Right atrium auricular region (tissue), 2 donors: ENCODE measurements around the gene CST5. TPM values are rescaled to one million over a fixed set of nuclear protein-coding genes. Genes with fewer than 3 reads are reported as not detected.

Experiments used
- DNase-seq: peaks from one replicate; pipeline ENCODE4 v3.0.0-alpha.2; 2019; ENCODE audit warnings: low spot score
- H3K27ac ChIP-seq, 2 donors: fragments of 200-600 bp; sonication (generic); 1 replicate in 1 of 2; 2 replicates in 1 of 2; pipeline ENCODE4 v1.5.1; 2016 to 2019
- H3K27me3 ChIP-seq, 2 donors: fragments of 200-600 bp; sonication (generic); one replicate each; pipeline versions ENCODE4 v1.5.1 to v1.6.0; 2017 to 2019
- H3K36me3 ChIP-seq: fragments of 200-600 bp; sonication (generic); one replicate; pipeline ENCODE4 v1.5.1; 2016
- H3K4me1 ChIP-seq, 2 donors: fragments of 200-600 bp; sonication (generic); one replicate each; pipeline versions ENCODE4 v1.5.1 to v1.6.0; 2017 to 2019
- H3K4me3 ChIP-seq, 2 donors: fragments of 200-600 bp; sonication (generic); 1 replicate in 1 of 2; 2 replicates in 1 of 2; pipeline ENCODE4 v1.5.1; 2017 to 2019; ENCODE audit warnings: mild to moderate bottlenecking in 1 of 2, moderate library complexity in 1 of 2
- H3K9me3 ChIP-seq, 2 donors: fragments of 200-600 bp; sonication (generic); one replicate each; pipeline ENCODE4 v1.5.1; 2019
- total RNA-seq, 2 donors: library from RNA; depleted of rRNA; stranded (reverse); fragments of >200 nt; gene quantifications; one replicate each; pipeline ENCODE4 v1.1.0, GENCODE V29; 2016
- TF ChIP-seq, protein P1 (sequence below), 2 donors: fragments of 200-600 bp; sonication (generic); IDR thresholded peaks; one replicate each; pipeline ENCODE4 v1.5.1; 2019; ENCODE audit warnings: antibody characterized with exemption in 2 of 2

Gene CST5
- total RNA-seq, 2 donors from 2014 or later = not detected

DNA sequence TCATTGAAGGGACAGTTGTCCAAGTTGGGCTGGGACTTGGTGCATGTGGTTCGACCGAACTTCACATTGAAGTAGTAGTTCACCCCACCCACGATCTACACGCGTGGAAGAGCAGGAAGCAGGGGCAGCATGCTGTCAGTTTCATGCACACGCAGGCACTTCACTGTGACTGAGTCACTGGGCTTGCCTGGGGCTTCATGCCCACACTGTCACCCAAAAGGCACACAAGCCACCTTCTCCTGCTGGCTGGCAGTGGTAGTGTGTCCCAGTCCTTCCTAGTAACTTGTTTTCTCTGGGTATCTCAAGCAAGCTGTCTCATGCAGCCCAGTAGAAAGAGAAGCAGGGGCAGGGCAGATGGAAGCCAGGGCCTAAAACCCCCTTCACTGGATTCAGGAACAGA, 2.0 kb downstream of the CST5 start:
- no peaks in the 10 kb centered on the region for H3K4me1 ChIP-seq
- H3K36me3 ChIP-seq = no peaks in the 10 kb centered on the region
- H3K27ac ChIP-seq = no peak overlapping the region
- TF ChIP-seq, protein P1, sequence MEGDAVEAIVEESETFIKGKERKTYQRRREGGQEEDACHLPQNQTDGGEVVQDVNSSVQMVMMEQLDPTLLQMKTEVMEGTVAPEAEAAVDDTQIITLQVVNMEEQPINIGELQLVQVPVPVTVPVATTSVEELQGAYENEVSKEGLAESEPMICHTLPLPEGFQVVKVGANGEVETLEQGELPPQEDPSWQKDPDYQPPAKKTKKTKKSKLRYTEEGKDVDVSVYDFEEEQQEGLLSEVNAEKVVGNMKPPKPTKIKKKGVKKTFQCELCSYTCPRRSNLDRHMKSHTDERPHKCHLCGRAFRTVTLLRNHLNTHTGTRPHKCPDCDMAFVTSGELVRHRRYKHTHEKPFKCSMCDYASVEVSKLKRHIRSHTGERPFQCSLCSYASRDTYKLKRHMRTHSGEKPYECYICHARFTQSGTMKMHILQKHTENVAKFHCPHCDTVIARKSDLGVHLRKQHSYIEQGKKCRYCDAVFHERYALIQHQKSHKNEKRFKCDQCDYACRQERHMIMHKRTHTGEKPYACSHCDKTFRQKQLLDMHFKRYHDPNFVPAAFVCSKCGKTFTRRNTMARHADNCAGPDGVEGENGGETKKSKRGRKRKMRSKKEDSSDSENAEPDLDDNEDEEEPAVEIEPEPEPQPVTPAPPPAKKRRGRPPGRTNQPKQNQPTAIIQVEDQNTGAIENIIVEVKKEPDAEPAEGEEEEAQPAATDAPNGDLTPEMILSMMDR (IDR thresholded peaks at IDR 0.05) = no peak
- H3K27me3 ChIP-seq = no peaks in the 10 kb centered on the region
- no peak for DNase-seq
- H3K9me3 ChIP-seq = no peaks in the 10 kb centered on the region
- no peak overlapping the region for H3K4me3 ChIP-seq

DNA sequence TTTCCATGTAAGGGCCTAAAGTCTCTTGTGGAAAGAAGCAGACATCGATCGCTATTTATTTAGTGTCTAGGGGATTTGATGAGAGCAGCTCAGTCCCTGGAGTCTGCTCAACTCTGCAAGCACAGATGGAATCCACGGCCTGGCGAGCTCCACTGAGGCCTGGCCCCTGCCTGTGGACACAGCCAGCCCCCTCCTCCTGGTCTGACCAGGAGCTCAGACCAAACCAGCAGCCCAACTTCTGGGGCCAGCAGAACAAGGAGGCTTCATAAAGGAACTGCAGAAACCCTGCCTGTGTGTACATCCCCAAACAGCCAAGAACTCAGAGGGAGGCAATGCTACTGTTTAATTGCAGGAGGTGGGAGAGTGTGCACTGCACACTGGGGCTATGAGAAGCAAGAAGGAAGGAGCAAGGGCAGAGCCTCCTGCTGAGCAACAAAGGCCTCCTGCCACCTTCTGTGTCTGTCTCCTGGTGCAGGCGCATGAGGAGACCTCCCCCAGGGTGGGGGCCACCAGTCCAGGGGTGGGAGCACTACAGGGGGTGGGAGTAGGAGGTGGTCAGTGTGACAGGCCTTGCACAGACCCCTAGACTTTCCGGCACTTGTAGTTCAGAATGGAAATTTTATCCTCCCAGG, 3.8 kb downstream of the CST5 start:
- Histone ChIP-seq H3K36me3 (no peaks in the 10 kb centered on the region), H3K9me3 (no peaks in the 10 kb centered on the region), H3K27me3 (peaks cover 0 to 3% of the 10 kb centered on the region in 2 donors), H3K4me1 (no peaks in the 10 kb centered on the region), H3K4me3 (no peak overlapping the region), H3K27ac (no peak overlapping the region)
- TF ChIP-seq, protein P1 (IDR thresholded peaks at IDR 0.05) = no peak
- DNase-seq = no peak

DNA sequence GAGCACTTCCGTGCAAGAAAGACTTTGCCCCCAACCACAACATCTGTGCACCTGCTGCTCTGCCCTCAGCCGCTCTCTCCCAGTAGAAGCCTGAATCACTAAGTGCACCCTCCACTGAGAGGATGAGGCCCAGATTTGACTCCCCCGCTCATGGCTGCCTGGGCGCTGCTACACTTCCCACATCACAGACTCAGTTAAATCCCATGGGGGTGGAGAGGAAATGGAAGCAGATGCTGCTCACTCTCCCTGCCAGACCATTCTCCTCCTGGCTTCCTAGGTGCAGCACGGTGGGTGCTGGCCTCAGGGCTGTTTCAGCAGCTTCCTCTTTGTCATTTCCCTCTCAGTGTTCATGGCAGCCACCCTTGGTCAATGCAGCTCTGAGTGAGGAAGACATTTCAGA, 4.8 kb downstream of the CST5 start:
- H3K36me3 ChIP-seq = no peaks in the 10 kb centered on the region
- no peak for DNase-seq
- H3K27me3 ChIP-seq = peaks cover 0 to 3% of the 10 kb centered on the region in 2 donors
- no peaks in the 10 kb centered on the region for H3K9me3 ChIP-seq
- H3K4me1 ChIP-seq = no peaks in the 10 kb centered on the region
- TF ChIP-seq, protein P1 (IDR thresholded peaks at IDR 0.05) = no peak
- no peak overlapping the region for H3K4me3 ChIP-seq
- no peak overlapping the region for H3K27ac ChIP-seq

DNA sequence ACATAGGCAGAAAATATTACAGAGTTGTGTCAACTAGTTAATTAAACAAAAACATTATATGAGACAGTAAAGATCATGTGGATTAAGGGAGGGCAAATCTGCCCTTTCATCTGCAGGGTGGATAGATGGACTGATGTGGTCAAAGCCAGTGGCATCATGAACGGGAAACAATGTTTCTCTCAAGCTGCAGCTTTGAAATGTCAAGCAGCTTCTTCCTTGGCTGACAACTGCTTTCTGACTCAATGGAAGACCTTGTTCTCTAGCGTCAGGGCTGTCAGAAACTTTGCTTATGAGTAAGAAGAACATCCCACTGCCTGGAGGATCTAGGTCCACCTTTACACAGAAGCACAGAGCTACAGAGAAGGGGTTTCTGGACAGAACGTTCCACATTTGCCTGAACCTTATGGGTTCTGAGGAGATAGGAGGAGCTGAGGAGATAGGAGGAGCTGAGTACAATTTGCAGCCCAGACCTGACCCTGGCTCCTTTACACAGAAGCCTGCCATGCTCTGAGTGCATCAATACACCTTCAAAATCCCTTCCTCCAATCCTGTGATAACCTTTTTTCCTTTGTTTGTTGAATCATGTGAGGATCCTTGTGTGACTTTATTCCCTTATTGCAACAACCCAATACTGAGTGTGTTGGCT, 6.1 kb downstream of the CST5 start:
- Histone ChIP-seq H3K36me3 (no peaks in the 10 kb centered on the region), H3K4me3 (no peak overlapping the region), H3K27me3 (peaks cover 0 to 3% of the 10 kb centered on the region in 2 donors), H3K27ac (no peak overlapping the region), H3K9me3 (no peaks in the 10 kb centered on the region), H3K4me1 (no peaks in the 10 kb centered on the region)
- no peak for DNase-seq
- TF ChIP-seq, protein P1 (IDR thresholded peaks at IDR 0.05) = no peak

DNA sequence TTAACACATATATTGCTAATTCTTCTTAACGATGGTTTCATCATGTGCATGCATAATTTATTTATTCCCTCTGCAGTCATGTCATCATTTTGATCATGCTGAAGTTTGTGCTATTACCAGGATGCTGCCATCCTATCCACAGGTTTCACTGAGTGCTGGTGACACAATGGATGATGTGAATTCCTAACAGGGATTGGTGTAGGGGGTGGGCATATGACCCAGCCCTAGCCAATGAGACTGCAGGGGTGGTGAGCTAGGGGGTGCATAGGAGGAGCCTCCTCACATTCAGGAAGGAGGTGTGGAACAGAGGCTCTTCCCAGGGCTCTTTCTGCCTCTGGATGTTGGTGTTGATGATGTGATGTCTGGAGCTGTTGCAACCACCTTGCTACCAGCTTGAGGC, 7.5 kb downstream of the CST5 start:
- H3K27me3 ChIP-seq = peaks cover 0 to 3% of the 10 kb centered on the region in 2 donors
- no peaks in the 10 kb centered on the region for H3K4me1 ChIP-seq
- H3K9me3 ChIP-seq = no peaks in the 10 kb centered on the region
- no peak overlapping the region for H3K27ac ChIP-seq
- no peak for DNase-seq
- H3K36me3 ChIP-seq = no peaks in the 10 kb centered on the region
- TF ChIP-seq, protein P1 (IDR thresholded peaks at IDR 0.05) = no peak
- H3K4me3 ChIP-seq = no peak overlapping the region
